ENCODE data around the gene PLAC1.

Gene PLAC1

GRCh38 chrX:134642386-134642785, 15.9 kb downstream of the PLAC1 start:
- TF ChIP-seq CTCF (IDR thresholded peaks at IDR 0.05; ENCODE audit: low read depth, low read length), result no peak
- H3K27me3 ChIP-seq, result no peaks in the 10 kb centered on the region
- H3K36me3 ChIP-seq, result no peaks in the 10 kb centered on the region
- no peaks in the 10 kb centered on the region for H3K9me3 ChIP-seq
- H3K4me3 ChIP-seq (ENCODE audit: low read depth, low read length), result no peak overlapping the region
- H3K4me1 ChIP-seq, result no peaks in the 10 kb centered on the region
- DNase-seq, result no peak

- DNase-seq, result no peak
- H3K27me3 ChIP-seq, result no peaks in the 10 kb centered on the region
- no peaks in the 10 kb centered on the region for H3K9me3 ChIP-seq
- TF ChIP-seq CTCF (IDR thresholded peaks at IDR 0.05; ENCODE audit: low read depth, low read length), result no peak
- H3K4me3 ChIP-seq (ENCODE audit: low read depth, low read length), result no peak overlapping the region
- H3K4me1 ChIP-seq, result no peaks in the 10 kb centered on the region
- H3K36me3 ChIP-seq, result no peaks in the 10 kb centered on the region
These were observed 16.9 kb downstream of the PLAC1 start for GRCh38 chrX:134641346-134641745.

GRCh38 chrX:134640914-134641313, 17.4 kb downstream of the PLAC1 start:
- H3K27me3 ChIP-seq, result no peaks in the 10 kb centered on the region
- no peak overlapping the region for H3K4me3 ChIP-seq (ENCODE audit: low read depth, low read length)
- DNase-seq, result no peak
- H3K36me3 ChIP-seq, result no peaks in the 10 kb centered on the region
- H3K4me1 ChIP-seq, result no peaks in the 10 kb centered on the region
- TF ChIP-seq CTCF (IDR thresholded peaks at IDR 0.05; ENCODE audit: low read depth, low read length), result no peak
- no peaks in the 10 kb centered on the region for H3K9me3 ChIP-seq

GRCh38 chrX:134636851-134637250, 21.4 kb downstream of the PLAC1 start:
- H3K36me3 ChIP-seq, result no peaks in the 10 kb centered on the region
- H3K4me3 ChIP-seq (ENCODE audit: low read depth, low read length), result no peak overlapping the region
- no peaks in the 10 kb centered on the region for H3K9me3 ChIP-seq
- no peak for TF ChIP-seq CTCF (IDR thresholded peaks at IDR 0.05; ENCODE audit: low read depth, low read length)
- no peak for DNase-seq
- H3K4me1 ChIP-seq, result no peaks in the 10 kb centered on the region
- H3K27me3 ChIP-seq, result no peaks in the 10 kb centered on the region

- no peak for TF ChIP-seq CTCF (IDR thresholded peaks at IDR 0.05; ENCODE audit: low read depth, low read length)
- Histone ChIP-seq H3K36me3 (no peaks in the 10 kb centered on the region), H3K4me3 (ENCODE audit: low read depth, low read length) (no peak overlapping the region), H3K27me3 (no peaks in the 10 kb centered on the region), H3K9me3 (no peaks in the 10 kb centered on the region), H3K4me1 (no peaks in the 10 kb centered on the region)
- no peak for DNase-seq
These were observed 23.6 kb downstream of the PLAC1 start for GRCh38 chrX:134634691-134635090.

- TF ChIP-seq CTCF (IDR thresholded peaks at IDR 0.05; ENCODE audit: low read depth, low read length), result no peak
- Histone ChIP-seq H3K9me3 (no peaks in the 10 kb centered on the region), H3K36me3 (no peaks in the 10 kb centered on the region), H3K27me3 (no peaks in the 10 kb centered on the region), H3K4me1 (no peaks in the 10 kb centered on the region), H3K4me3 (ENCODE audit: low read depth, low read length) (no peak overlapping the region)
- DNase-seq, result no peak
These were observed 24.4 kb downstream of the PLAC1 start for GRCh38 chrX:134633832-134634231.
